Panc1 (cell line): ENCODE data around the gene FNDC10. TPM values are rescaled to one million over a fixed set of nuclear protein-coding genes. Genes with fewer than 3 reads are reported as not detected.

ENCODE experiments used
- ATAC-seq: fragments of 200-7000 bp; cut with Tn5 transposase; 2 replicates; pipeline ENCODE4 v1.9.1; 2020; ENCODE audit warnings: mild to moderate bottlenecking, moderate library complexity
- BruUV-seq: library from RNA; stranded (reverse); fragments of 400-500 nt; replicated peaks from 2 replicates; lab custom pipeline; 2021; lab: Mats Ljungman, UMichigan
- CTCF ChIA-PET: fragments of 300-600 bp; sonication (Branson Sonifier 250); formaldehyde crosslinking; loops from one replicate; lab custom pipeline; 2022; ENCODE audit warnings: antibody characterized with exemption; lab: Charles Lee
- POLR2A ChIA-PET: fragments of 300-600 bp; sonication (Branson Sonifier 250); formaldehyde crosslinking; loops from one replicate; lab custom pipeline; 2022; ENCODE audit warnings: antibody characterized with exemption; lab: Charles Lee
- DNase-seq: peaks from one replicate; pipeline ENCODE4 v3.0.0-alpha.2; 2010; ENCODE audit warnings: low read depth, low spot score
- H3K27ac ChIP-seq: 2 replicates; pipeline ENCODE4 v1.5.1; 2011; ENCODE audit warnings: mild to moderate bottlenecking, low read length, inconsistent platforms
- H3K27me3 ChIP-seq: fragments of 200-500 bp; sonication (Bioruptor generic); 2 replicates; pipeline ENCODE4 v1.6.0; 2014; ENCODE audit warnings: low read length, inconsistent platforms; ENCODE audit not compliant: control insufficient read depth, insufficient read depth
- H3K36me3 ChIP-seq: fragments of 200-500 bp; sonication (Bioruptor generic); 2 replicates; pipeline ENCODE4 v1.5.1; 2014; ENCODE audit warnings: inconsistent platforms, mild to moderate bottlenecking, low read length, moderate library complexity; ENCODE audit not compliant: control insufficient read depth, insufficient read depth
- H3K4me1 ChIP-seq: 2 replicates; pipeline ENCODE4 v1.5.1; 2011; ENCODE audit warnings: inconsistent platforms, mild to moderate bottlenecking, low read length, moderate library complexity; ENCODE audit not compliant: control insufficient read depth, insufficient read depth
- H3K4me3 ChIP-seq, 2 experiments: 2 replicates each; pipeline ENCODE4 v1.5.1; 2011 to 2012; ENCODE audit warnings: low read depth in 2 of 2, low read length in 2 of 2, mild to moderate bottlenecking in 2 of 2, inconsistent platforms in 1 of 2, moderate library complexity in 1 of 2
- H3K9me3 ChIP-seq: fragments of 200-500 bp; sonication (Bioruptor generic); 2 replicates; pipeline ENCODE4 v1.5.1; 2014; ENCODE audit warnings: low read depth, mild to moderate bottlenecking, inconsistent platforms, low read length, moderate library complexity; ENCODE audit not compliant: control insufficient read depth, insufficient read depth
- CTCF ChIP-seq: fragments of 450-650 bp; IDR thresholded peaks from 2 replicates; pipeline ENCODE4 v1.5.1; 2017; ENCODE audit warnings: mild to moderate bottlenecking
- POLR2AphosphoS5 ChIP-seq: IDR thresholded peaks from 2 replicates; pipeline ENCODE4 v1.6.1; 2012; ENCODE audit warnings: mild to moderate bottlenecking, low read depth, low read length, moderate library complexity
- REST ChIP-seq, 2 experiments: IDR thresholded peaks; 2 replicates each; pipeline ENCODE4 v1.6.1; 2011 to 2012; ENCODE audit warnings: low read depth in 2 of 2, control low read depth in 1 of 2, low read length in 1 of 2, mild to moderate bottlenecking in 1 of 2, moderate library complexity in 1 of 2; ENCODE audit not compliant: insufficient read depth in 1 of 2
- SIN3A ChIP-seq: IDR thresholded peaks from 2 replicates; pipeline ENCODE4 v1.6.1; 2012; ENCODE audit warnings: low read depth, mild to moderate bottlenecking, low read length, moderate library complexity, borderline replicate concordance; ENCODE audit not compliant: insufficient read depth
- TCF7L2 ChIP-seq: IDR thresholded peaks from 2 replicates; pipeline ENCODE4 v1.6.1; 2011; ENCODE audit warnings: mild to moderate bottlenecking, low read depth, low read length, inconsistent platforms
- in situ Hi-C: cut with HindIII; loops from 2 replicates; pipeline ENCODE4 v1.10.0; 2016; ENCODE audit warnings: low sequenced_read_pairs, low pct_unique_long_range_greater_than_20kb
- intact Hi-C: fragments of 100-400 bp; cut with micrococcal nuclease; formaldehyde crosslinking; loops from one replicate; pipeline ENCODE4 v1.10.0; 2022; ENCODE audit not compliant: unreplicated experiment
- total RNA-seq: library from RNA; stranded (reverse); gene quantifications from one replicate; pipeline ENCODE4 v1.2.1, GENCODE V29; 2021; ENCODE audit not compliant: unreplicated experiment

The FNDC10 gene
- total RNA-seq, 1 experiment from 2014 or later = 16.2 TPM

- no peaks in the 10 kb centered on the region for H3K36me3 ChIP-seq
- 0 out of 2 replicates have a peak, but pooled peaks cover under 1% of the 10 kb centered on the region for H3K4me1 ChIP-seq
- CTCF ChIA-PET = no interaction called here
- no peaks in the 10 kb centered on the region for H3K9me3 ChIP-seq
- no peak for ATAC-seq
- no peak for DNase-seq
- BruUV-seq = no TSS peak
- in situ Hi-C loops (no loop called here), intact Hi-C loops (no loop called here)
- H3K27ac ChIP-seq = no peak overlapping the region
- no peak for TF ChIP-seq TCF7L2
- TF ChIP-seq SIN3A = no peak
- no peak for TF ChIP-seq CTCF
- no peak for TF ChIP-seq REST (IDR thresholded peaks at IDR 0.05; ENCODE audit: insufficient read depth in 1 of 2, low read depth in 2 of 2, low read length in 1 of 2)
- TF ChIP-seq POLR2AphosphoS5 = no peak
- H3K4me3 ChIP-seq = no peak overlapping the region
- POLR2A ChIA-PET = no interaction called here
- H3K27me3 ChIP-seq = no peaks in the 10 kb centered on the region
These were observed 43.4 kb downstream of the FNDC10 start for GRCh38 chr1:1556505-1556904.

DNA sequence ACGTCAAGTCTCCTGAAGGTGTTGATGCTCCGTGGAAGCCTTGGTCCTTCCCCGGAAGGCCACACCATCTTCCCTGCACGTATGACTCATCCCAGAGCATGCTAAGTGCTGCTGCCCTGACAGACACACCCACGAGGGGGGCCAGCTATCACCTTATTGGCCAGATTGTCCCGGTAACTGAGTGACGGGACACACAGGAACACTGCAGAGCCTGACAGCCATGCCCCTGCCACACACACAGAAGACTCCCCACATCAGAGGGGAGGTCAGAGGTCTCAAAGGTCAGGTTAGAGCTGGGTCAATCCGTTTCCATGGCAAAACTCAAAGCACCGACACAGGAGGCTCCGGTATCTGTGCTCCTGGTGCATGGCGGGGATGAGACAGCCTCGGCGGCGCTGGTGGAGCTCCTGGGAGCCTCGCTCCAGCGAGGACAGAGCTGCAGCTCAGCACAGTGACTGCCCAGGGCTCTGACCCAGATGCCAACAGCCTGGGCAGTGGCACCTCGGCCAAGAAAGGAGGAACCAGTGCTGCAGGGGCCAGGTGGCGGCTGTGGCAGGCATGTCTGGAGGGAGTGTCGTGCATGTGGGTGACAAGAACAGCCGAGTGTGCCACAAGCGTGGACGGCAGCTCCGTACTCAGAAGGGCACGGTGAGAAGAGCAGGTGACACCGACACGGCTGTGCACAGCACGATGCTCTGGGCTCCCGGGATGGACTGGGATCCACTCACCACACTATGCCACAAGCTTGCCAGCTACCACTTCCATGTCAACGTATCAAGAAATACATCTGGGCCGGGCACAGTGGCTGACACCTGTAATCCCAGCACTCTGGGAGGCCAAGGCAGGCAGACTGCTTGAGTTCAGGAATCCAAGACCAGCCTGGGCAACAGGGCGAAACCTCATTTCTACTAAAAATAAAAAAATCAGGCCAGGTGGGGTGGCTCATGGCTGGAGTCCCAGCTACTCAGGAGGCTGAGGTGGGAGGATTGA lies 44.7 kb downstream of the FNDC10 start:
- no peak for DNase-seq

More for the DNA sequence above, 44.7 kb downstream of the FNDC10 start:
- ChIA-PET POLR2A (no interaction called here), CTCF (no interaction called here)
- BruUV-seq = no TSS peak
- H3K4me3 ChIP-seq = no peak overlapping the region
- intact Hi-C loops = no loop called here
- no peak for TF ChIP-seq TCF7L2
- no peak for TF ChIP-seq REST (IDR thresholded peaks at IDR 0.05; ENCODE audit: insufficient read depth in 1 of 2, low read depth in 2 of 2, low read length in 1 of 2)
- TF ChIP-seq SIN3A = no peak
- TF ChIP-seq CTCF = no peak
- TF ChIP-seq POLR2AphosphoS5 = no peak
- peaks cover 4% of the 10 kb centered on the region; the same call in 1 of the 2 replicates for H3K4me1 ChIP-seq
- H3K27me3 ChIP-seq = no peaks in the 10 kb centered on the region
- H3K36me3 ChIP-seq = no peaks in the 10 kb centered on the region
- in situ Hi-C loops = no loop called here
- no peak overlapping the region for H3K27ac ChIP-seq
- H3K9me3 ChIP-seq = no peaks in the 10 kb centered on the region
- peak; percentile 56 for ATAC-seq
